ENCODE results near the gene GIGYF2. TPM values are rescaled to one million over a fixed set of nuclear protein-coding genes. Genes with fewer than 3 reads are reported as not detected.

The GIGYF2 gene
- total and polyA plus RNA-seq, 2 of the 4 experiments (the other 2 are of a cell fraction), result 14.7 to 66.0 TPM

GRCh38 chr2:232900811-232901735 is 203.9 kb downstream of the GIGYF2 start:
- intact Hi-C loops (cut with micrococcal nuclease), result loop anchor here (1.0 to 5.0 kb wide), 2 partner anchors 86 to 350 kb away; partner anchors contain the start of gene ATG16L1
- Histone ChIP-seq H3K79me1 (ENCODE audit: low read depth in 1 of 2, low read length in 2 of 2) (no peaks in the 10 kb centered on the region; a peak in 1 of 4 replicates), H3K4me2 (ENCODE audit: low read depth, low read length) (no peak overlapping the region), H3K9me3 (ENCODE audit: control insufficient read depth, insufficient read depth, low read length) (no peaks in the 10 kb centered on the region), H3K27ac (ENCODE audit: insufficient read depth, low read length) (peak overlapping the region; percentile 80), H2BK5ac (ENCODE audit: low read depth, low read length, poor library complexity, severe bottlenecking) (peak overlapping the region; percentile 96), H3K27me3 (ENCODE audit: control insufficient read depth, insufficient read depth, low read length) (no peaks in the 10 kb centered on the region), H3K4me1 (ENCODE audit: control insufficient read depth, insufficient read depth, low read length) (peaks cover 9% of the 10 kb centered on the region), H4K8ac (ENCODE audit: low read depth in 2 of 2, low read length in 2 of 2) (peak overlapping the region; percentile 88 to 91), H3K23ac (ENCODE audit: low read depth, low read length) (peak overlapping the region; percentile 95; the same call in 1 of the 2 replicates), H2AFZ (replicated peaks; ENCODE audit: low read length, poor library complexity) (peak overlapping the region; percentile 98), H3K9ac (ENCODE audit: low read depth, low read length) (no peak overlapping the region), H3K14ac (replicated peaks; ENCODE audit: low read depth, low read length) (peak overlapping the region; percentile 85), H4K91ac (ENCODE audit: insufficient read depth, low read depth, low read length) (peak overlapping the region; percentile 93), H2AK9ac (replicated peaks; ENCODE audit: low read depth, low read length, poor library complexity) (peak overlapping the region; percentile 93), H3K18ac (ENCODE audit: low read depth, low read length) (peak overlapping the region; percentile 16; the same call in 1 of the 2 replicates), H2BK20ac (ENCODE audit: low read depth, low read length) (peak overlapping the region; percentile 88), H3K4me3 (ENCODE audit: insufficient read depth, low read depth, low read length) (no peak overlapping the region), H2AK5ac (ENCODE audit: low read depth, low read length) (peak overlapping the region; percentile 99), H4K5ac (ENCODE audit: low read depth, low read length) (peak overlapping the region; percentile 28), H2BK15ac (ENCODE audit: low read depth, low read length) (peak overlapping the region; percentile 93; the same call in 2 of the 3 replicates), H2BK120ac (ENCODE audit: low read depth, low read length) (peak overlapping the region; percentile 98), H4K20me1 (ENCODE audit: insufficient read depth, low read length) (no peaks in the 10 kb centered on the region), H3K9me1 (ENCODE audit: insufficient read depth, low read length) (peaks cover 12% of the 10 kb centered on the region; the same call in 1 of the 2 replicates), H3K4ac (ENCODE audit: low read depth, low read length) (peak overlapping the region; percentile 96), H3K36me3 (ENCODE audit: control insufficient read depth, insufficient read depth, low read length) (no peaks in the 10 kb centered on the region), H3K56ac (ENCODE audit: extremely low read depth, insufficient read depth, low read length) (no peak overlapping the region)
- ChIA-PET POLR2A (ENCODE audit: unreplicated experiment) (no interaction called here), CTCF (no interaction called here)
- in situ Hi-C loops (cut with MboI; ENCODE audit: low sequenced_read_pairs), result no loop called here
- 73% methylated on average over 26 of the region's 43 CpGs; no CpG with 5 or more reads in 1 of the 2 experiments for WGBS, 2 experiments (ENCODE audit: extremely low coverage in 2 of 2, insufficient read length in 1 of 2)
- DNase-seq (no peak), ATAC-seq (ENCODE audit: low read depth) (no peak)
- dilution Hi-C loops (cut with HindIII; ENCODE audit: low sequenced_read_pairs, unreplicated experiment), result no loop called here
- BruUV-seq (replicated peaks), result no TSS peak
- no peak for TF ChIP-seq USF2 (IDR thresholded peaks at IDR 0.05; ENCODE audit: low read depth, low read length)
- TF ChIP-seq MXI1 (IDR thresholded peaks at IDR 0.05; ENCODE audit: borderline replicate concordance, low read depth, low read length), result no peak
- TF ChIP-seq NFE2L2 (IDR thresholded peaks at IDR 0.05; ENCODE audit: low read depth, low read length), result no peak
- no peak for TF ChIP-seq RFX5 (IDR thresholded peaks at IDR 0.05; ENCODE audit: low read depth, low read length)
- no peak for TF ChIP-seq ELK1 (IDR thresholded peaks at IDR 0.05; ENCODE audit: borderline replicate concordance, low read depth, low read length)
- TF ChIP-seq RCOR1 (IDR thresholded peaks at IDR 0.05; ENCODE audit: insufficient replicate concordance, low read length), result no peak
- no peak for TF ChIP-seq CTCF (conservative IDR thresholded peaks at IDR 0.05; ENCODE audit: low read depth, low read length)
- TF ChIP-seq MAFK (IDR thresholded peaks at IDR 0.05; ENCODE audit: low read depth, low read length), result no peak
- TF ChIP-seq FOS (IDR thresholded peaks at IDR 0.05; ENCODE audit: low read depth, low read length), result no peak
- TF ChIP-seq POLR2A (IDR thresholded peaks at IDR 0.05; ENCODE audit: low read depth, low read length), result no peak
- no peak for TF ChIP-seq SMC3 (IDR thresholded peaks at IDR 0.05; ENCODE audit: low read depth, low read length)
- no peak for TF ChIP-seq MAZ (IDR thresholded peaks at IDR 0.05; ENCODE audit: borderline replicate concordance, low read depth, low read length)
- no peak for TF ChIP-seq CEBPB (IDR thresholded peaks at IDR 0.05; ENCODE audit: low read depth, low read length)

Measured in IMR-90 (cell line).